GM23248 (cell line): Measurements from ENCODE around the gene MAPK8IP1. TPM values are rescaled to one million over a fixed set of nuclear protein-coding genes. Genes with fewer than 3 reads are reported as not detected.

Experiments
- DNase-seq: peaks from one replicate; pipeline ENCODE4 v3.0.0-alpha.2; 2015
- H2AFZ ChIP-seq: fragments of 200-600 bp; sonication (generic); 2 replicates; pipeline ENCODE4 v1.6.1; 2016; ENCODE audit warnings: antibody characterized with exemption
- H3F3A ChIP-seq: fragments of 200-600 bp; sonication (generic); 2 replicates; pipeline ENCODE4 v1.6.1; 2016; ENCODE audit warnings: mild to moderate bottlenecking, antibody characterized with exemption, mixed run types; ENCODE audit not compliant: insufficient read depth
- H3K27ac ChIP-seq: fragments of 200-600 bp; sonication (generic); 2 replicates; pipeline ENCODE4 v1.5.1; 2016; ENCODE audit warnings: mild to moderate bottlenecking
- H3K27me3 ChIP-seq: fragments of 200-600 bp; sonication (generic); replicated peaks from 2 replicates; pipeline ENCODE4 v1.6.1; 2016; ENCODE audit warnings: mild to moderate bottlenecking; ENCODE audit not compliant: insufficient read depth
- H3K36me3 ChIP-seq: fragments of 200-600 bp; sonication (generic); 2 replicates; pipeline ENCODE4 v1.6.1; 2016; ENCODE audit warnings: low read depth, mild to moderate bottlenecking
- H3K4me1 ChIP-seq: fragments of 200-600 bp; sonication (generic); 2 replicates; pipeline ENCODE4 v1.6.1; 2016; ENCODE audit warnings: mild to moderate bottlenecking; ENCODE audit not compliant: insufficient read depth
- H3K4me2 ChIP-seq: fragments of 200-600 bp; sonication (generic); one replicate; pipeline ENCODE4 v1.6.1; 2016; ENCODE audit warnings: mild to moderate bottlenecking; ENCODE audit not compliant: unreplicated experiment
- H3K4me3 ChIP-seq: fragments of 200-600 bp; sonication (generic); 2 replicates; pipeline ENCODE4 v1.5.1; 2016; ENCODE audit warnings: mild to moderate bottlenecking
- H3K79me2 ChIP-seq: fragments of 200-600 bp; sonication (generic); 2 replicates; pipeline ENCODE4 v1.6.1; 2016; ENCODE audit warnings: mild to moderate bottlenecking; ENCODE audit not compliant: insufficient read depth
- H3K9ac ChIP-seq: fragments of 200-600 bp; sonication (generic); 2 replicates; pipeline ENCODE4 v1.6.1; 2016; ENCODE audit warnings: mild to moderate bottlenecking
- H3K9me2 ChIP-seq: fragments of 200-600 bp; sonication (generic); 2 replicates; pipeline ENCODE4 v1.6.1; 2016; ENCODE audit warnings: mixed run types, mild to moderate bottlenecking, moderate library complexity; ENCODE audit not compliant: insufficient read depth
- H3K9me3 ChIP-seq: fragments of 200-600 bp; sonication (generic); one replicate; pipeline ENCODE4 v1.6.1; 2017; ENCODE audit warnings: low read depth
- H4K20me1 ChIP-seq: fragments of 200-600 bp; sonication (generic); 2 replicates; pipeline ENCODE4 v1.6.0; 2016; ENCODE audit not compliant: insufficient read depth
- EZH2 ChIP-seq: fragments of 200-600 bp; sonication (generic); IDR thresholded peaks from 2 replicates; pipeline ENCODE4 v1.6.1; 2018; ENCODE audit warnings: antibody characterized with exemption, mild to moderate bottlenecking; ENCODE audit not compliant: insufficient read depth, poor library complexity, severe bottlenecking
- EZH2phosphoT487 ChIP-seq: fragments of 200-600 bp; sonication (generic); IDR thresholded peaks from 2 replicates; pipeline ENCODE4 v1.6.1; 2018; ENCODE audit warnings: antibody characterized with exemption, moderate library complexity, mild to moderate bottlenecking, low read depth; ENCODE audit not compliant: insufficient read depth
- WGBS, 2 experiments: methylation state at CpG; one replicate each; pipeline ENCODE4 v1.1.6; 2015 to 2017; ENCODE audit warnings: low lambda C conversion rate in 2 of 2, low coverage in 1 of 2; ENCODE audit errors: missing lambda C conversion rate in 2 of 2; 5-methylcytosine and 5-hydroxymethylcytosine counted together
- in situ Hi-C: fragments of 300-500 bp; cut with MboI; formaldehyde crosslinking; loops from 2 replicates; pipeline ENCODE4 v1.15.0; 2020
- polyA plus RNA-seq: library from polyadenylated mRNA; unstranded; fragments of >200 nt; fragmentation: Nextera tagmentation; extraction: Ambion mirVana; gene quantifications from 2 replicates; pipeline ENCODE4 v1.2.1, GENCODE V29; 2016
- total RNA-seq: library from RNA; depleted of rRNA; stranded (reverse); fragments of >200 nt; shearing (Covaris generic); gene quantifications from 2 replicates; pipeline ENCODE4 v1.2.3, GENCODE V29; 2014

Gene MAPK8IP1
- total and polyA plus RNA-seq, 2 experiments from 2014 or later = 1.8 to 9.5 TPM

- DNase-seq = no peak
- Histone ChIP-seq H3K4me2 (peak overlapping the region; percentile 78), H3K27ac (peak overlapping the region; percentile 98), H3K9me2 (no peaks in the 10 kb centered on the region), H4K20me1 (no peaks in the 10 kb centered on the region), H3K79me2 (0 out of 2 replicates have a peak, but pooled peaks cover 4% of the 10 kb centered on the region), H3K27me3 (no peaks in the 10 kb centered on the region), H3F3A (peaks cover 31% of the 10 kb centered on the region), H3K9ac (no peak overlapping the region; the same call in 1 of the 2 replicates), H3K9me3 (no peaks in the 10 kb centered on the region), H3K4me1 (peaks cover 43% of the 10 kb centered on the region), H3K36me3 (peaks cover 16% of the 10 kb centered on the region; the same call in 1 of the 2 replicates), H3K4me3 (no peak overlapping the region), H2AFZ (no peak overlapping the region)
- 92 to 93% methylated on average over 10 of the region's 10 CpGs for WGBS, 2 experiments
- in situ Hi-C loops = no loop called here
- no peak for TF ChIP-seq EZH2
- TF ChIP-seq EZH2phosphoT487 = no peak
Measured at GRCh38 chr11:45860764-45861510, 24.5 kb upstream of the MAPK8IP1 start.

GRCh38 chr11:45864041-45864440 lies 21.4 kb upstream of the MAPK8IP1 start:
- Histone ChIP-seq H3K9me3 (no peaks in the 10 kb centered on the region), H3K36me3 (peaks cover 20% of the 10 kb centered on the region; the same call in 1 of the 2 replicates), H3F3A (peaks cover 9% of the 10 kb centered on the region), H3K4me3 (no peak overlapping the region), H3K4me2 (no peak overlapping the region), H3K27me3 (no peaks in the 10 kb centered on the region), H3K9ac (no peak overlapping the region), H4K20me1 (no peaks in the 10 kb centered on the region), H3K4me1 (peaks cover 12% of the 10 kb centered on the region), H2AFZ (no peak overlapping the region), H3K9me2 (no peaks in the 10 kb centered on the region), H3K79me2 (no peaks in the 10 kb centered on the region), H3K27ac (no peak overlapping the region)
- in situ Hi-C loops = no loop called here
- DNase-seq = no peak
- TF ChIP-seq EZH2phosphoT487 = no peak
- TF ChIP-seq EZH2 = no peak

GRCh38 chr11:45869551-45869950 lies 15.9 kb upstream of the MAPK8IP1 start:
- H3K4me2 ChIP-seq = no peak overlapping the region
- 92 to 93% methylated on average over 12 of the region's 12 CpGs for WGBS, 2 experiments

GRCh38 chr11:45870706-45871105 lies 14.7 kb upstream of the MAPK8IP1 start:
- no peak overlapping the region for H2AFZ ChIP-seq
- H3K9ac ChIP-seq = no peak overlapping the region
- 88 to 95% methylated on average over 4 of the region's 4 CpGs for WGBS, 2 experiments
- no peaks in the 10 kb centered on the region for H3K9me2 ChIP-seq
- no peak overlapping the region for H3K27ac ChIP-seq
- peaks cover 15% of the 10 kb centered on the region for H3K36me3 ChIP-seq
- in situ Hi-C loops = no loop called here
- H3K9me3 ChIP-seq = no peaks in the 10 kb centered on the region
- peaks cover 20% of the 10 kb centered on the region for H3F3A ChIP-seq
- DNase-seq = no peak
- H3K4me3 ChIP-seq = no peak overlapping the region
- H4K20me1 ChIP-seq = no peaks in the 10 kb centered on the region
- TF ChIP-seq EZH2phosphoT487 (no peak), EZH2 (no peak)
- no peaks in the 10 kb centered on the region for H3K79me2 ChIP-seq
- H3K4me2 ChIP-seq = no peak overlapping the region
- H3K4me1 ChIP-seq = peaks cover 13% of the 10 kb centered on the region
- no peaks in the 10 kb centered on the region for H3K27me3 ChIP-seq

More at GRCh38 chr11:45869551-45869950, 15.9 kb upstream of the MAPK8IP1 start:
- Histone ChIP-seq H3K27ac (no peak overlapping the region), H3K4me1 (peaks cover 13% of the 10 kb centered on the region), H3K9ac (no peak overlapping the region), H3K27me3 (no peaks in the 10 kb centered on the region), H3F3A (peaks cover 20% of the 10 kb centered on the region), H3K9me2 (no peaks in the 10 kb centered on the region), H2AFZ (no peak overlapping the region), H4K20me1 (no peaks in the 10 kb centered on the region), H3K9me3 (no peaks in the 10 kb centered on the region), H3K4me3 (no peak overlapping the region), H3K79me2 (no peaks in the 10 kb centered on the region), H3K36me3 (peaks cover 15% of the 10 kb centered on the region)
- DNase-seq = no peak
- in situ Hi-C loops = no loop called here
- TF ChIP-seq EZH2phosphoT487 (no peak), EZH2 (no peak)
